ENCODE results near the gene FBXL14. TPM values are rescaled to one million over a fixed set of nuclear protein-coding genes. Genes with fewer than 3 reads are reported as not detected.

Gene FBXL14
- total and polyA plus RNA-seq, 10 donors, result 1.9 to 21.4 (median 18.7) TPM

DNA sequence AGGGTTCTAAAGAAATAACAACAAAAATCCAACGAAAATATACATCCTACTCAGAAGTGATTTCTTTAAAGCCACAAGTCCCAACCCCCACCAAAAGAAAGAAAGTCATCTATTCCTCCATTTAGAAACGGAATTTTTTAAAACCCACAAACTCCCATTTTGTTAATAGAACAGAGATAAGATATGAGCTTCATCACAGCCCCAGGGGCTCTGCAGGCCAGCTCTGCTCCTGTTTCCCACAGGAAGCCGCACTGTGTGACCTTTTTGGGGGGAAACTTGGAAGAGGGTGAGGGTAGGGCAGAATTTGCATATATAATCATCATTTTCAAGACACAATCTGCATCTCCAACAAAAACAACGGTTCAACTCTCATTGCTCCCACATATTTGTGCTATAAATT, 2.8 kb downstream of the FBXL14 start:
- TF ChIP-seq POLR2A (IDR thresholded peaks at IDR 0.05) (no peak), POLR2AphosphoS5 (IDR thresholded peaks at IDR 0.05) (no peak)
- TF ChIP-seq, protein P1, sequence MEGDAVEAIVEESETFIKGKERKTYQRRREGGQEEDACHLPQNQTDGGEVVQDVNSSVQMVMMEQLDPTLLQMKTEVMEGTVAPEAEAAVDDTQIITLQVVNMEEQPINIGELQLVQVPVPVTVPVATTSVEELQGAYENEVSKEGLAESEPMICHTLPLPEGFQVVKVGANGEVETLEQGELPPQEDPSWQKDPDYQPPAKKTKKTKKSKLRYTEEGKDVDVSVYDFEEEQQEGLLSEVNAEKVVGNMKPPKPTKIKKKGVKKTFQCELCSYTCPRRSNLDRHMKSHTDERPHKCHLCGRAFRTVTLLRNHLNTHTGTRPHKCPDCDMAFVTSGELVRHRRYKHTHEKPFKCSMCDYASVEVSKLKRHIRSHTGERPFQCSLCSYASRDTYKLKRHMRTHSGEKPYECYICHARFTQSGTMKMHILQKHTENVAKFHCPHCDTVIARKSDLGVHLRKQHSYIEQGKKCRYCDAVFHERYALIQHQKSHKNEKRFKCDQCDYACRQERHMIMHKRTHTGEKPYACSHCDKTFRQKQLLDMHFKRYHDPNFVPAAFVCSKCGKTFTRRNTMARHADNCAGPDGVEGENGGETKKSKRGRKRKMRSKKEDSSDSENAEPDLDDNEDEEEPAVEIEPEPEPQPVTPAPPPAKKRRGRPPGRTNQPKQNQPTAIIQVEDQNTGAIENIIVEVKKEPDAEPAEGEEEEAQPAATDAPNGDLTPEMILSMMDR (IDR thresholded peaks at IDR 0.05 in 8 of 11, conservative IDR thresholded peaks at IDR 0.05 in 3 of 11), result no peak
- Histone ChIP-seq H3K27ac (peak overlapping the region in 6 of 8 donors; percentile 46 to 98 (median 96)), H3K9me3 (no peaks in the 10 kb centered on the region), H3K4me3 (peak overlapping the region in 7 of 8 donors; percentile 77 to 98 (median 94)), H3K36me3 (peaks cover 0 to 14% (median 2%) of the 10 kb centered on the region in 6 donors), H3K27me3 (replicated peaks in 1 of 7) (no peaks in the 10 kb centered on the region), H3K4me1 (peaks cover 24 to 85% (median 71%) of the 10 kb centered on the region in 6 donors)
- intact Hi-C loops (cut with DNase I; ENCODE audit: low total_unique reads), result loop anchor here (10.0 kb wide), 1 partner anchor 1017 kb away; no protein-coding TSS in a partner anchor
- DNase-seq, result no peak
- 18 to 27% (median 22%) methylated on average over 4 of the region's 4 CpGs for WGBS, 5 donors

DNA sequence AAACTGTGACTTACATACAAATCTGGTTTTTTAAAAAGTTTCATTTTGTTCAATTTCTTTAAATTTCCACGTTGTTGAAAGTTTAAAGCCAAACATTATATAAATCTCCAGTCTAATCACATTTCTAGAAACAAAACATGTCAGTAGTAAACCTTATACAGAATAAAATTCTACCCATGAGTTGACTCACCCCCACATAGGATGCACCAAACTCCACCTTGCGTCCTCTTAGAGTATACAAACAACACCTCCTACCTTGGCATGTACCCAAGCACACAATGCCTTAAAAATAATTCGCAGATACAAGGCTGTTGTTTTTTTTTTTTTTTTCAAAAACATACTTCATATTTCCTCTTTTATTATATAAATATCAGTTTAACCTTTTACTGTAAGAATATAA, 3.3 kb downstream of the FBXL14 start:
- peak overlapping the region in 6 of 8 donors; percentile 61 to 98 (median 96) for H3K27ac ChIP-seq
- WGBS, 5 donors, result 19 to 31% (median 27%) methylated on average over 3 of the region's 3 CpGs
- no peak for TF ChIP-seq POLR2AphosphoS5 (IDR thresholded peaks at IDR 0.05)
- TF ChIP-seq, protein P1 (IDR thresholded peaks at IDR 0.05 in 8 of 11, conservative IDR thresholded peaks at IDR 0.05 in 3 of 11), result no peak
- no peak for TF ChIP-seq POLR2A (IDR thresholded peaks at IDR 0.05)
- peaks cover 24 to 80% (median 70%) of the 10 kb centered on the region in 6 donors for H3K4me1 ChIP-seq
- peaks cover 0 to 19% (median 4%) of the 10 kb centered on the region in 6 donors for H3K36me3 ChIP-seq
- intact Hi-C loops (cut with DNase I; ENCODE audit: low total_unique reads), result loop anchor here (10.0 kb wide), 1 partner anchor 1016 kb away; no protein-coding TSS in a partner anchor
- H3K27me3 ChIP-seq (replicated peaks in 1 of 7), result no peaks in the 10 kb centered on the region
- no peak for DNase-seq
- H3K4me3 ChIP-seq, result peak overlapping the region in 7 of 8 donors; percentile 15 to 98 (median 94)
- no peaks in the 10 kb centered on the region for H3K9me3 ChIP-seq

DNA sequence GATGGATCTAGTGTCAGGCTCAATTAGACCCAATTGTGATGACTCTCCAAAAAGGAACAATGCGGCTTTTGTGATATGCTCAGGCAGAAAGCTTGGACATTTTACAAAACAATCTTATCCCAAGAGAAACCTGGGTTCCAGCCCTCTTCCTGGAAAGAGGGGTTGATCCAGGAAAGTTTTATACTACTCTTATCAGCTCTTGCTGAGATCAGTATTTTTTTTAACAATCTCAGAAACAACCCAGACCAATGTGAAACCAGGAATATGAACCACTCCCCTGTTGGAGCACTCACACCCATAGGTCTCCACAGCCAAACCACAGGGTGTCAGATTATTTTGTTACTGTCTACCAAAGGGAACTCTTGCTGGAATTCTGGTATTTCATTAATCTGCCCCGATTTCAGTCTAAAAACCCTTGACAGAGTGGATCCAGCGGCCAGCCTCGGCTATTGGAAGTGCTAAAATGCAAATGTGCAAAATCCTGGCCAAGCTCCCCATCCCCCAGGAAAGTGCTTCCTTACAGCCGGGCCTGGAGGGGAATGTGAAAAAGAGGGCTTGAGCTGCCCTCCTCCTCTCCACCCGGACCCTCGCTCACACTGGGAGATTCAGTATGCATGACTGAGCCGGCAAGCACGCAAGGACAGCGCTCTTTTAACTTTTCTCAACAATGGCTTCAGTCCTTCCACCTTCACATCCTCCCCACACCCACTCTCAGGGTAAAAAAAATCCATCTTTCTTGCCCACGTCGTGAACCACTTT, 4.0 kb downstream of the FBXL14 start:
- peak overlapping the region; percentile 22 to 98 (median 60) for H3K27ac ChIP-seq
- WGBS, 5 donors, result 43 to 57% (median 53%) methylated on average over 12 of the region's 12 CpGs
- H3K36me3 ChIP-seq, result peaks cover 0 to 24% (median 4%) of the 10 kb centered on the region in 6 donors
- no peaks in the 10 kb centered on the region for H3K9me3 ChIP-seq
- H3K4me3 ChIP-seq, result peak overlapping the region in 6 of 8 donors; percentile 15 to 98 (median 94)
- H3K4me1 ChIP-seq, result peaks cover 19 to 73% (median 66%) of the 10 kb centered on the region in 6 donors
- intact Hi-C loops (cut with DNase I; ENCODE audit: low total_unique reads), result loop anchor here (10.0 kb wide), 1 partner anchor 1016 kb away; no protein-coding TSS in a partner anchor
- TF ChIP-seq, protein P1 (IDR thresholded peaks at IDR 0.05 in 8 of 11, conservative IDR thresholded peaks at IDR 0.05 in 3 of 11), result no peak
- TF ChIP-seq POLR2AphosphoS5 (IDR thresholded peaks at IDR 0.05) (no peak), POLR2A (IDR thresholded peaks at IDR 0.05) (no peak)
- H3K27me3 ChIP-seq (replicated peaks in 1 of 7), result no peaks in the 10 kb centered on the region
- DNase-seq, result no peak

DNA sequence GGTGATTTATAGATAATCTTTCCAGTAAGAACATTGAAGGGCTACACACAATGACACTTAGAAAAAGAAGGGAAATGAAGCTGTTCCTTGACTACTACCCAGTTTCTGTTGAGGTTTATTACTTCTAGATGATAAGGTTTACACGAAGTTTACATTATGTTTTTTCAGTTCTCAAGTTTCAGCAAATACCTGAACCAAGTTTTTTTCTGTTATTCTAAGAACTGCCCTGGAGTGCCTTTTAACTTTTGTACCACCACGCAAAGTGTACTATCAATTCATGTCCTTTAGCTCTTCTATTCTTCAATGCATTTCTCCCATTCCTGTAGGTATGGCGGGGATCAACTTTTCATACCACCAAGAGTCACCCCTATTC, 5.8 kb downstream of the FBXL14 start:
- TF ChIP-seq POLR2AphosphoS5 (IDR thresholded peaks at IDR 0.05) (no peak), POLR2A (IDR thresholded peaks at IDR 0.05) (no peak)
- TF ChIP-seq, protein P1 (IDR thresholded peaks at IDR 0.05 in 8 of 11, conservative IDR thresholded peaks at IDR 0.05 in 3 of 11), result no peak
- peaks cover 21 to 68% (median 61%) of the 10 kb centered on the region in 6 donors for H3K4me1 ChIP-seq
- peak overlapping the region in 2 of 8 donors; percentile 1 to 24 for H3K27ac ChIP-seq
- no peaks in the 10 kb centered on the region for H3K27me3 ChIP-seq (replicated peaks in 1 of 7)
- DNase-seq, result no peak
- H3K4me3 ChIP-seq, result no peak overlapping the region
- H3K9me3 ChIP-seq, result no peaks in the 10 kb centered on the region
- WGBS, 5 donors, result 70 to 77% (median 74%) methylated on average over 3 of the region's 3 CpGs
- peaks cover 0 to 24% (median 4%) of the 10 kb centered on the region in 6 donors for H3K36me3 ChIP-seq
- intact Hi-C loops (cut with DNase I; ENCODE audit: low total_unique reads), result no loop called here
